ENCODE measurements around the gene PABPC4L.

PABPC4L gene

GRCh38 chr4:134189949-134190348 lies 11.6 kb downstream of the PABPC4L start:
- no peak overlapping the region for H3K27ac ChIP-seq (ENCODE audit: insufficient read depth, low read depth, low read length, poor library complexity, severe bottlenecking)
- no peaks in the 10 kb centered on the region for H3K4me1 ChIP-seq (ENCODE audit: control insufficient read depth, insufficient read depth, low read length)
- H3K4me3 ChIP-seq (ENCODE audit: insufficient read depth, low read depth, low read length): no peak overlapping the region
- 0% methylated on average over 1 of the region's 1 CpG; no CpG with 5 or more reads in 1 of the 2 experiments for WGBS, 2 experiments
- H3K9me3 ChIP-seq (ENCODE audit: control insufficient read depth, low read length): no peaks in the 10 kb centered on the region
- no peaks in the 10 kb centered on the region for H3K27me3 ChIP-seq (ENCODE audit: control insufficient read depth, insufficient read depth, low read length, poor library complexity, severe bottlenecking)
- H3K36me3 ChIP-seq (ENCODE audit: control insufficient read depth, insufficient read depth, low read length): no peaks in the 10 kb centered on the region

GRCh38 chr4:134189480-134189879 lies 12.1 kb downstream of the PABPC4L start:
- Histone ChIP-seq H3K9me3 (ENCODE audit: control insufficient read depth, low read length) (no peaks in the 10 kb centered on the region), H3K27ac (ENCODE audit: insufficient read depth, low read depth, low read length, poor library complexity, severe bottlenecking) (no peak overlapping the region), H3K4me1 (ENCODE audit: control insufficient read depth, insufficient read depth, low read length) (no peaks in the 10 kb centered on the region), H3K27me3 (ENCODE audit: control insufficient read depth, insufficient read depth, low read length, poor library complexity, severe bottlenecking) (no peaks in the 10 kb centered on the region), H3K4me3 (ENCODE audit: insufficient read depth, low read depth, low read length) (no peak overlapping the region), H3K36me3 (ENCODE audit: control insufficient read depth, insufficient read depth, low read length) (no peaks in the 10 kb centered on the region)
- 67% methylated on average over 1 of the region's 1 CpG; no CpG with 5 or more reads in 1 of the 2 experiments for WGBS, 2 experiments

GRCh38 chr4:134178706-134179105 lies 22.9 kb downstream of the PABPC4L start:
- Histone ChIP-seq H3K27me3 (ENCODE audit: control insufficient read depth, insufficient read depth, low read length, poor library complexity, severe bottlenecking) (no peaks in the 10 kb centered on the region), H3K4me3 (ENCODE audit: insufficient read depth, low read depth, low read length) (no peak overlapping the region), H3K9me3 (ENCODE audit: control insufficient read depth, low read length) (no peaks in the 10 kb centered on the region), H3K27ac (ENCODE audit: insufficient read depth, low read depth, low read length, poor library complexity, severe bottlenecking) (no peak overlapping the region), H3K36me3 (ENCODE audit: control insufficient read depth, insufficient read depth, low read length) (no peaks in the 10 kb centered on the region), H3K4me1 (ENCODE audit: control insufficient read depth, insufficient read depth, low read length) (no peaks in the 10 kb centered on the region)

- H3K4me3 ChIP-seq (ENCODE audit: insufficient read depth, low read depth, low read length): no peak overlapping the region
- no peak overlapping the region for H3K27ac ChIP-seq (ENCODE audit: insufficient read depth, low read depth, low read length, poor library complexity, severe bottlenecking)
- WGBS, 2 experiments: 87 to 90% methylated on average over 1 of the region's 1 CpG
- no peaks in the 10 kb centered on the region for H3K4me1 ChIP-seq (ENCODE audit: control insufficient read depth, insufficient read depth, low read length)
- no peaks in the 10 kb centered on the region for H3K36me3 ChIP-seq (ENCODE audit: control insufficient read depth, insufficient read depth, low read length)
- no peaks in the 10 kb centered on the region for H3K9me3 ChIP-seq (ENCODE audit: control insufficient read depth, low read length)
- H3K27me3 ChIP-seq (ENCODE audit: control insufficient read depth, insufficient read depth, low read length, poor library complexity, severe bottlenecking): no peaks in the 10 kb centered on the region
These were observed 27.3 kb downstream of the PABPC4L start for GRCh38 chr4:134174271-134174670.

- no peaks in the 10 kb centered on the region for H3K27me3 ChIP-seq (ENCODE audit: control insufficient read depth, insufficient read depth, low read length, poor library complexity, severe bottlenecking)
- no peaks in the 10 kb centered on the region for H3K36me3 ChIP-seq (ENCODE audit: control insufficient read depth, insufficient read depth, low read length)
- 0 to 50% methylated on average over 1 to 2 of the region's 2 CpGs for WGBS, 2 experiments
- no peak overlapping the region for H3K27ac ChIP-seq (ENCODE audit: insufficient read depth, low read depth, low read length, poor library complexity, severe bottlenecking)
- H3K4me3 ChIP-seq (ENCODE audit: insufficient read depth, low read depth, low read length): no peak overlapping the region
- peaks cover 10% of the 10 kb centered on the region for H3K4me1 ChIP-seq (ENCODE audit: control insufficient read depth, insufficient read depth, low read length)
- no peaks in the 10 kb centered on the region for H3K9me3 ChIP-seq (ENCODE audit: control insufficient read depth, low read length)
These were observed 41.4 kb downstream of the PABPC4L start for GRCh38 chr4:134160211-134160610.

GRCh38 chr4:134154097-134154496 lies 47.5 kb downstream of the PABPC4L start:
- WGBS, 2 experiments: 87 to 97% methylated on average over 4 of the region's 4 CpGs
- H3K36me3 ChIP-seq (ENCODE audit: control insufficient read depth, insufficient read depth, low read length): no peaks in the 10 kb centered on the region

GRCh38 chr4:134147941-134148340 lies 53.6 kb downstream of the PABPC4L start:
- Histone ChIP-seq H3K4me1 (ENCODE audit: control insufficient read depth, insufficient read depth, low read length) (no peaks in the 10 kb centered on the region), H3K36me3 (ENCODE audit: control insufficient read depth, insufficient read depth, low read length) (no peaks in the 10 kb centered on the region), H3K27ac (ENCODE audit: insufficient read depth, low read depth, low read length, poor library complexity, severe bottlenecking) (no peak overlapping the region), H3K4me3 (ENCODE audit: insufficient read depth, low read depth, low read length) (no peak overlapping the region), H3K27me3 (ENCODE audit: control insufficient read depth, insufficient read depth, low read length, poor library complexity, severe bottlenecking) (no peaks in the 10 kb centered on the region), H3K9me3 (ENCODE audit: control insufficient read depth, low read length) (no peaks in the 10 kb centered on the region)

More at GRCh38 chr4:134154097-134154496, 47.5 kb downstream of the PABPC4L start:
- H3K27me3 ChIP-seq (ENCODE audit: control insufficient read depth, insufficient read depth, low read length, poor library complexity, severe bottlenecking): no peaks in the 10 kb centered on the region
- H3K9me3 ChIP-seq (ENCODE audit: control insufficient read depth, low read length): no peaks in the 10 kb centered on the region
- no peak overlapping the region for H3K27ac ChIP-seq (ENCODE audit: insufficient read depth, low read depth, low read length, poor library complexity, severe bottlenecking)
- H3K4me1 ChIP-seq (ENCODE audit: control insufficient read depth, insufficient read depth, low read length): peaks cover under 1% of the 10 kb centered on the region
- no peak overlapping the region for H3K4me3 ChIP-seq (ENCODE audit: insufficient read depth, low read depth, low read length)
